OCI-LY3 (cell line): ENCODE data around the gene DSCAM.

Experiments
- H2AFZ ChIP-seq: fragments of 200-600, 300-600 bp; shearing (Covaris generic); 2 replicates; pipeline ENCODE4 v1.6.0; 2014; ENCODE audit warnings: antibody characterized with exemption, low read depth, low read length
- H3K27ac ChIP-seq: fragments of 200-600, 300-600 bp; sonication (generic); 2 replicates; pipeline ENCODE4 v1.5.1; 2014; ENCODE audit warnings: mild to moderate bottlenecking, low read length, moderate library complexity, mixed read lengths
- H3K27me3 ChIP-seq: fragments of 200-600, 300-600 bp; sonication (generic); 2 replicates; pipeline ENCODE4 v1.6.1; 2014; ENCODE audit warnings: low read depth, low read length, mixed read lengths
- H3K36me3 ChIP-seq: fragments of 200-600, 300-600 bp; sonication (generic); replicated peaks from 2 replicates; pipeline ENCODE3; 2014; ENCODE audit warnings: low read depth, low read length, mixed read lengths
- H3K4me1 ChIP-seq: fragments of 300-600, 200-600 bp; sonication (generic); 2 replicates; pipeline ENCODE4 v1.6.1; 2014; ENCODE audit warnings: low read length, mixed read lengths
- H3K4me2 ChIP-seq: fragments of 200-600, 300-600 bp; sonication (generic); 2 replicates; pipeline ENCODE4 v1.6.1; 2014; ENCODE audit warnings: low read length, mixed read lengths
- H3K4me3 ChIP-seq: fragments of 300-600, 200-600 bp; sonication (generic); 2 replicates; pipeline ENCODE4 v1.5.1; 2014; ENCODE audit warnings: antibody characterized with exemption, mild to moderate bottlenecking, low read length, moderate library complexity
- H3K79me2 ChIP-seq: fragments of 300-600, 200-600 bp; shearing (Covaris generic); 2 replicates; pipeline ENCODE4 v1.6.1; 2014; ENCODE audit warnings: mild to moderate bottlenecking, low read length, mixed read lengths
- H3K9ac ChIP-seq: fragments of 300-600, 200-600 bp; shearing (Covaris generic); 2 replicates; pipeline ENCODE4 v1.6.0; 2014; ENCODE audit warnings: mild to moderate bottlenecking, low read length, moderate library complexity
- H3K9me3 ChIP-seq: fragments of 200-600, 300-600 bp; shearing (Covaris generic); 2 replicates; pipeline ENCODE4 v1.6.1; 2014; ENCODE audit warnings: low read length, mixed read lengths; ENCODE audit not compliant: insufficient read depth
- H4K20me1 ChIP-seq: fragments of 200-600, 300-600 bp; sonication (generic); 2 replicates; pipeline ENCODE4 v1.6.1; 2016; ENCODE audit warnings: low read length, mixed read lengths; ENCODE audit not compliant: insufficient read depth
- EZH2phosphoT487 ChIP-seq: fragments of 200-600 bp; shearing (Covaris generic); IDR thresholded peaks from 2 replicates; pipeline ENCODE4 v1.6.1; 2018; ENCODE audit warnings: antibody characterized with exemption, mixed run types, low read depth
- TF ChIP-seq, protein P1 (sequence below): fragments of 200-600, 300-600 bp; sonication (generic); IDR thresholded peaks from 2 replicates; pipeline ENCODE4 v1.5.1; 2014; ENCODE audit warnings: antibody characterized with exemption, low read length, low read depth

The DSCAM gene

DNA sequence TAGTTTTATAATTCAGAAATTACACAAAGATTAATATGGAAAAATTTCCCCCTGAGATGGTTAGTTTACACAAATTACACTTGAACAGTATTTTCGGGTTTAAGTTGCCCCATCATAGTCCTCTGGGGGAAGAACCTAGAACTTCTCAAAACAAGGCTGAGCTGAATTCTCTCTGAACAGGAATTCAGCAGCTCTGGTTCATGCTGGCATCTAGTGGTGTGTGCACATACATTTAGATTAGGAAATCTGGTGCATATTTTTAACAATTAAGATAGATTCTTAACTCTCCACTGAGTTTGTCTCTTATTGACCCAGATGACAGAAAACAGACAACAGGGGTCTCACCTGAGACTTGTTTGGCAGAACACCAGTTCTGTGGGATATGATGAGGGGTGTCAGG lies 410.7 kb downstream of the DSCAM start:
- H3K27me3 ChIP-seq, result no peaks in the 10 kb centered on the region
- H4K20me1 ChIP-seq, result no peaks in the 10 kb centered on the region
- H3K36me3 ChIP-seq, result no peaks in the 10 kb centered on the region
- H3K4me1 ChIP-seq, result no peaks in the 10 kb centered on the region
- no peaks in the 10 kb centered on the region for H3K9me3 ChIP-seq
- TF ChIP-seq EZH2phosphoT487, result no peak
- TF ChIP-seq, protein P1, sequence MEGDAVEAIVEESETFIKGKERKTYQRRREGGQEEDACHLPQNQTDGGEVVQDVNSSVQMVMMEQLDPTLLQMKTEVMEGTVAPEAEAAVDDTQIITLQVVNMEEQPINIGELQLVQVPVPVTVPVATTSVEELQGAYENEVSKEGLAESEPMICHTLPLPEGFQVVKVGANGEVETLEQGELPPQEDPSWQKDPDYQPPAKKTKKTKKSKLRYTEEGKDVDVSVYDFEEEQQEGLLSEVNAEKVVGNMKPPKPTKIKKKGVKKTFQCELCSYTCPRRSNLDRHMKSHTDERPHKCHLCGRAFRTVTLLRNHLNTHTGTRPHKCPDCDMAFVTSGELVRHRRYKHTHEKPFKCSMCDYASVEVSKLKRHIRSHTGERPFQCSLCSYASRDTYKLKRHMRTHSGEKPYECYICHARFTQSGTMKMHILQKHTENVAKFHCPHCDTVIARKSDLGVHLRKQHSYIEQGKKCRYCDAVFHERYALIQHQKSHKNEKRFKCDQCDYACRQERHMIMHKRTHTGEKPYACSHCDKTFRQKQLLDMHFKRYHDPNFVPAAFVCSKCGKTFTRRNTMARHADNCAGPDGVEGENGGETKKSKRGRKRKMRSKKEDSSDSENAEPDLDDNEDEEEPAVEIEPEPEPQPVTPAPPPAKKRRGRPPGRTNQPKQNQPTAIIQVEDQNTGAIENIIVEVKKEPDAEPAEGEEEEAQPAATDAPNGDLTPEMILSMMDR, result no peak
- H3K9ac ChIP-seq, result no peak overlapping the region
- no peak overlapping the region for H2AFZ ChIP-seq
- H3K4me2 ChIP-seq, result no peak overlapping the region
- H3K79me2 ChIP-seq, result no peaks in the 10 kb centered on the region
- no peak overlapping the region for H3K27ac ChIP-seq
- no peak overlapping the region for H3K4me3 ChIP-seq

DNA sequence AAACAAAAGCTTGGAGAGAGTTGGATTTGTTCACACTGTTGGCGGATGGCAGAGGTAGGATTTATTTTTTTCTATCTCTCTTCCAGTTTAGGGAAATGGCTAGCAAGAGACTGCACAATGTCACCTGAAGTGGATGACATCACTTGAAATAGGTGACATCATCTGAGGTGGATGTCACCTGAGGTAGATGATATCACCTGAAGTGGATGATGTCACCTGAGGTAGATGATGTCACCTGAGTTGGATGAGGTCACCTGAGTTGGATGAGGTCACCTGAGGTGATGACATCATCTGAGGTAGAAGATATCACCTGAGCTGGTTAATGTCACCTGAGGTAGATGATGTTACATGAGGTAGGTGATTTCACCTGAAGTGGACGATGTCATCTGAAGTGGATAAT lies 413.4 kb downstream of the DSCAM start:
- H3K79me2 ChIP-seq, result no peaks in the 10 kb centered on the region
- H3K4me3 ChIP-seq, result no peak overlapping the region
- H3K4me2 ChIP-seq, result no peak overlapping the region
- H3K27ac ChIP-seq, result no peak overlapping the region
- H3K9me3 ChIP-seq, result no peaks in the 10 kb centered on the region
- no peaks in the 10 kb centered on the region for H3K36me3 ChIP-seq
- no peak overlapping the region for H3K9ac ChIP-seq
- H2AFZ ChIP-seq, result no peak overlapping the region
- H3K27me3 ChIP-seq, result no peaks in the 10 kb centered on the region
- no peaks in the 10 kb centered on the region for H3K4me1 ChIP-seq
- TF ChIP-seq EZH2phosphoT487, result no peak
- TF ChIP-seq, protein P1, result no peak
- H4K20me1 ChIP-seq, result no peaks in the 10 kb centered on the region

DNA sequence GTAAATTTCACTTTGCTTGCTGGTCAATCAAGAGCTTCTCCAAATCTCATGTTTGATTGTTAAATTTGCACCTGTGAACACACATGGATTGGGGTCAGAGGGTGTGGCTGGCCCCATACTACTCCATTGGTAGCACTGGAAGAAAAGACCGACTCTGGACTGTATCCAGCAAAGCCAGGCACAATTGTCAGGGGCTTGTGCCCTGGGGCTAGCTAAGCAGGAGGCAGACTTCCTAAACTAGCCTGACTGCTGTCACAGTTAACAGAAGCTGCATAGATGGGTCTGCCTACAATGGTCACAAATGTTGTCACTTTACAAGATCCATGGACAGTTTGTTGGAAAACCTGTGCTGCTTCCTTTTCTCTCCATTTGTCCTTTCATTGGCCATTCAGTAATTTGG lies 421.0 kb downstream of the DSCAM start:
- Histone ChIP-seq H3K9me3 (no peaks in the 10 kb centered on the region), H3K79me2 (no peaks in the 10 kb centered on the region), H3K9ac (no peak overlapping the region), H4K20me1 (no peaks in the 10 kb centered on the region), H3K4me2 (no peak overlapping the region), H3K4me3 (no peak overlapping the region), H3K4me1 (no peaks in the 10 kb centered on the region), H3K27me3 (no peaks in the 10 kb centered on the region), H3K27ac (no peak overlapping the region), H3K36me3 (no peaks in the 10 kb centered on the region), H2AFZ (no peak overlapping the region)
- TF ChIP-seq, protein P1, result no peak
- no peak for TF ChIP-seq EZH2phosphoT487

DNA sequence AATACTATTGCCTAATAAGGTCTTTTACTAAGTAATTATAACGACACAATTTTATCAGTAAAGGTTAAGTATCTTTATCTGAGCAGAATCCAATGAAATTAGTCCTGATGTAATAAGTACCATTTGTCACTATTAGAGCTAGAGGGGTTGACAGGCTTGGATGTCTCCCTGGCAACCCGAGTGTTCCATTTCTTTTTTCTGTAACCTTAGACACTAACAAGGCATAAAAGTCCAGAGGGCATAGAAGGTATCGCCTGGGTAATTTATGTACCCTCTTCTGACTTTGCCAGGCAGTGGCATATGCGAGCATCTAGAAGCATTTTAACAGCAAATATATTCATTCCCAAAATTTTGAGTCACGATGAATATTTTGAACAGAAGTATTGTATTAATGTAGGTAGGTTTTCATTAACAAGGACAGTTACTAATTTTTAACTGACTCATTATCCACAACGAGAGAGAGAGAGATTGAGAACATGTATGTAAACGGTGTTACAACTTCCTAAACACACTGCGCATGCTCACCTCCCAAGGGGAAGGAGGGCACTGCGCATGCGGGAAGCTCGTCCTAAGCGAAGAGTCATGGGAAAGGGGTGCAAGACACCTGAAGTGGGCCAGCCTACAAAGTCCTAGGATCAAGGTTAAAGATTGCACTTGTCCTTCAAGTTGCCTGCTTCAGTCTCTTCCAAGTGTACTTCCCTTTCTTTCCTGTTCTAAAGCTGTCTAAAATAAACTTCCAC lies 423.9 kb downstream of the DSCAM start:
- Histone ChIP-seq H3K9ac (no peak overlapping the region), H3K4me1 (no peaks in the 10 kb centered on the region), H3K27ac (no peak overlapping the region), H2AFZ (no peak overlapping the region), H3K27me3 (no peaks in the 10 kb centered on the region), H3K9me3 (no peaks in the 10 kb centered on the region), H3K4me3 (no peak overlapping the region), H3K36me3 (no peaks in the 10 kb centered on the region), H3K79me2 (no peaks in the 10 kb centered on the region), H4K20me1 (no peaks in the 10 kb centered on the region), H3K4me2 (no peak overlapping the region)
- no peak for TF ChIP-seq EZH2phosphoT487
- TF ChIP-seq, protein P1, result no peak
